Stimulated activated CD4-positive, alpha-beta T cell treated with anti-CD3 and anti-CD28 coated beads, Interleukin-4, amount 100 ng/mL, for 24 hours (primary cell): ENCODE measurements around the gene ZFP64.
"Not testable (repeated sequence)": the region's sequence is repeated elsewhere in the genome, so short reads cannot be mapped to it uniquely, and the experiment has no call there.

ENCODE experiments used
- DNase-seq: peaks from one replicate; pipeline ENCODE4 v3.0.0-alpha.2; 2020

ZFP64 gene

DNA sequence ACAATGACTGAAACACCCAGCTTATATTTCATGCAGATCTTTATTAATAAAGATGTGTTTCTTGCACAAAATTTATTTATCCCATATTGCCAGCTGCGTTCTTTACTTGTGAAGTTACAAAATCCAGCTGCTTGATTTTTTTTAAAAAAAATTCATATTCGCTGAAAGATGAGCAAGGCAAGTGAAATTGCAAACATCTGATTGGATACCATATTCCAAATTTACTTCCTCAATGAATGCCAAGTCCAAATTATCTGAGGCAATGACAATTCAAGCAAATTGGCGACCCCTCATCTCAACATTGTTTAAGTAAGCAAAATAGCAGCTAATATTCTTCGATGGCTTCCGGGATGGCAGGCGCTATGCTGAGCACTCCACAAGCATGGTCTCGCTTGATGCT lies 37.7 kb downstream of the ZFP64 start:
- DNase-seq = no peak

DNA sequence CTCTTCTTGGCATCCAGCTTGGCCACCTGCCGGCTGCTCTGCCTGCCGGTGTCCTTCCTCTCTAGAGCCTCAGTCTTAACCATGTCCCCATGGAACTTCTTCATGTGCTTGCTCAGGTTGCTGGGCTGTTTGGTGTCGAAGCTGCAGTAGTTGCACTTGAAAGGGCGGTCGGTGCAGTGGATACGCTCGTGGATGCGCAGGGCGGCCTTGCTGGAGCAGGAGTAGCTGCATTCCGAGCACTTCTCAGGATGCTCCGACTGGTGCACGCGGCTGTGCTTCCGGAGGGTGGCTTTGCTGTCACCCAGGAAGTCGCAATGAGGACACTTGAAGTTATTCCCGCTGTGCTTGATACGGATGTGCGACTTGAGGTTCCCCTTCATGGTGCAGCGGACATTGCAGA lies 38.7 kb downstream of the ZFP64 start:
- DNase-seq = no peak

DNA sequence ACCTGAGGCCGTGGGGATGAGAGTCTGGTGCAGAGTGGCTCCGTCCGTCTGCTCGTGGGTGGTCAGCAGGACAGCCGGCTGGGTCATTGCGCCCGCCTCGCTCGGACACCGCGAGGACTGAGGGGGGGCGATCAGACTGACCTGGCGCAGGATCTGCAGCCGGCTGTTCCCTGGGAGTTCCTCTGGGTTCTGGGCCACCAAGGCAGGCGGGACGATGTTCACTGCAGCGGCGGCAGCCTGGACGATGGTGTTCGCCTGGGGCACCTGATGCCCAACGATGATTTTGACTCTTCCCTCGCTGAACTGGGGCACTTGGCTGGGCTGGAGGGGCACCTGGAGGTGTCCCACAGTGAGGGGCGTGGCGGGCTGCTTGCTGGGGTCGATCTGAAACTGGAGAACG lies 39.2 kb downstream of the ZFP64 start:
- DNase-seq = no peak

DNA sequence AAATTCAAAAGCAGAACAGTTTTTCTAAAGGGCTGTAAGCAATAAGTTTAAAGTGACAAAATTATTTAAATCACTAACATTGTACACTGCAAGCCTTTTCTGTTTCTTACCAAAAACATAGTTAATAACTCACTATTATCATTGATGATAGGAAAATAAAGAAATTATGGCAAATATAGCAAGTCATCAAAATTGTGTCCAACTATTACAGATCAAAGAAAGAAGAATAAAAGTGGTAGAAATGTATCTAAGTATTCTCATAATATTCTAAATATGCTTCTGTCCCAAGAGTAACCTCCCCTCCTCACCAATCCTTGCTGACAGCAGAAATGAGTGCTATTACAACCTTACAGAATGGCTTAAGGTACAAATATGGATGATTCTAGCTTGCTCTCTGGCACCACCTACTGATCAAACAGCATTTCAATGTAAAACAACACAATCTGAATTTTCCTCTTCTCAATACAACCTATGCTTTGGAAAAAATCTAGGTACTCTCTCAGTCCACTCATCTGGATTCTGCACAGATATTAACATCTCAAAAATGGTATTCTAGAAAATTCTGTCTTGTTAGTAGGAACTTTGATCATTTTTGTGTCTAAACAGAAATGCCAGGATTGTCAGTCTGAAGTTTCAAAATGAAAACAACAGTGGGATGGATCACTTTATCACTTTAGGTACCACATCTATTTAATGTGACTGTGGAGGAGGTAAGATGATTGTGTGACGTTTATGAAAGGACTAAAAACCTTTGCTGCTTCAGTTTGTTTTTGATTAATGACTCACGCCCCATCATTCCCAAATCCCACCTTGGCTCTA lies 40.9 kb downstream of the ZFP64 start:
- peak; percentile 32 for DNase-seq

DNA sequence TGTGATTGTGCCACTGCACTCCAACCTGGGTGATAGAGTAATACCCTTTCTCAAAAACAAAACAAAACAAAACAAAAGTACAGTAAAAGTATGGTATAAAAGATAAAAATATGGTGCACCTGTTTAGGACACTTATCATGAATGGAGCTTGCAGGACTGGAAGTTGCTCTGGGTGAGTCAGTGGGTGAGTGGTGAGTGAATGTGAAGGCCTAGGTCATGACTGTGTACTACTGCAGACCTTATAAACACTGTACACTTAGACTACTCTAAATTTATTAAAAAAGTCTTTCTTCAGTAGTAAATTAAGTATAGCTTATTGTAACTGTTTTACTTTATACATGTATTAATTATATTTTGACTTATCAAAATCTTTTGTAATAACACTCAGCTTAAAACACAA lies 46.0 kb downstream of the ZFP64 start:
- no peak for DNase-seq

DNA sequence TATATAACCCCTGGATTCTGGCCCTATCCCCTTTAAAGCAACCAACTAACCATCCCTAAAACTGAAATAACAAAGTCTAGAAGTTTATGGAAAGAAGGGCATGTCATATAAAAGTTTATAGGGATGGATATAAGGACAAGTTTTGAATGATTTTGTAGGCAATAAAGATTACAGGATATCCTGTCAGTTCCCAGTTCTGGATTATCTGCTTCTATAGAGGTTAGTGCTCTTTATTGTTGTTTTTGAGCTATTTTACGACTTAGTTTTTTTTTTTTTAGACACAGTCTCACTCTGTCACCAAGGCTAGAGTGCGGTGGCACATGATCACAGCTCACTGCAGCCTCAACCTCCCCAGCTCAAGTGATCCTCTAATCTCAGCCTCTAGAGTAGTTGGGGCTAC lies 48.3 kb downstream of the ZFP64 start:
- DNase-seq = no peak

DNA sequence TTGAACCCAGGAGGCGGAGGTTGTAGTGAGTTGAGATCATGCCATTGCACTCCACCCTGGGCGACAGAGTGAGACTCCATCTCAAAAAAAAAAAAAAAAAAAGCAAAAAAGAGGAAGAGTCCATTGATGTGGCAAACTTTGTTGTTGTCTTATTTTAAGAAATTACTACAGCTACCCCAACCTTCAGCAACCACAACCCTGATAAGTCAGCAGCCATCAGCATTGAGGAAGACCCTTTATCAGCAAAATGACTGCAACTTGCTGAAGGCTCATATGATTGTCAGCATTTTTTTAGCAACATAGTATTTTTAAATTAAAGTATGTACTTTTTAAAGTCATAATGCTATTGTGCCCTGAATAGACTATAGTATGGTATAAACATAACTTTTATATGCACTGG lies 48.8 kb downstream of the ZFP64 start:
- DNase-seq = no peak

DNA sequence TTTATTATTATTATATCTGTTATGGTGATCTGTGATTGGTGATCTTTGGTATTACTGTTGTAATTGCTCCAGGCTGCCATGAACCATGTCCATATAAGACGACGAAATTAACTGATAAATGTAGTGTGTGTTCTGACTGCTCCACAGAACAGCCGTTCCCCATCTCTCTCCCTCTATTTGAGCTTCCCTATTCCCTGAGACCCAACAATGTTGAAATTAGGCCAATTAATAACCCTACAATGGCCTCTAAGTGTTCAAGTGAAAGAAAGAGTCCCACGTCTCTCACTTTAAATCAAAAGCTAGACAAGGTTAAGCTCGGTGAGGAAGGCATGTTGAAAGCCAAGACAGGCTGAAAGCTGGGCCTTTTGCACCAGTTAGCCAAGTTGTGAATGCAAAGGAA lies 51.6 kb downstream of the ZFP64 start:
- no peak for DNase-seq

DNA sequence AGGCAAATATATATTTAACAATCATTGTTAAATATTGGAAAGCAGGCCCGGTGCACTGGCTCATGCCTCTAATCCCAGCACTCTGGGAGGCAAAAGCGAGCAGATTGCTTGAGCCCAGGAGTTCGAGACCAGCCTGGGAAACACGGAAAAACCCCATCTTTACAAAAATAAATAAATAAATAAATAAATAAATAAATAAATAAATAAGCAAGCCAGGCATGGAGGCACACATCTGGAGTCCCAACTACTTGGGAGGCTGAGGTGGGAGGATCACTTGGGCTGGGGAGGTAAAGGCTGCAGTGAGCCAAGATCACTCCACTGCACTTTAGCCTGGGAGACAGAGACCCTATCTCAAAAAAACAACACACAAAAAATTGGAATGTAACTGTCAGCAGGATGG lies 53.7 kb downstream of the ZFP64 start:
- DNase-seq = no peak

DNA sequence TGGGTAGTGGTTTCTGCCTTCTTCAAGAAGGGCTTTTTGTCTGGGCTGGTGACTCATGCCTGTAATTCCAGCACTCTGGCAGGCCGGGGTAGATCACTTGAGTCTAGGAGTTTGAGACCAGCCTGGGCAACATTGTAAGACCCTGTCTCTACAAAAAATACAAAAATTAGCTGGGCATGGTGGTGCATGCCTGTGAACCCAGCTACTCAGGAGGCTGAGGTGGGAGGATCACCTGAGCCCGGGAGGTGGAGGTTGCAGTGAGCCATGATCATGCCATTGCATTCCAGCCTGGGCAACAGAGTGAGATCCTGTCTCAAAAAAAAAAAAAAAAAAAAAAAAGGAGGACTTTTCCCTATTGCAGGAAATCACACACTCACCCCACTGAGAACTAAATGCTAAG lies 57.9 kb downstream of the ZFP64 start:
- DNase-seq = not testable (repeated sequence)

DNA sequence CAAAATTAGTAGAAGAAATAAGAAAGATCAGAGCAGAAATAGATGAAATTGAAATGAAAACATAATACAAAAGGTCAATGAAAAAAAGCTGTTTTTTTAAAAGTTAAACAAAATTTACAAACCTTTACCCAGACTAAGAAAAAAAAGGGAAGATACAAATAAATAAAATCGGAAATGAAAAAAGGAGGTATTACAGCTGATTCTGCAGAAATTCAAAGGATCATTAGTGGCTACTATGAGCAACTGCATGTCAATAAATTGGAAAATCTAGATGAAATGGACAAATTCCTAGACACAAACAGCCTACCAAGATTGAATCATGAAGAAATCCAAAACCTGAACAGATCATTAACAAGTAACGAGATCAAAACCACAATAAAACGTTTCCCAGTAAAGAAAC lies 59.2 kb downstream of the ZFP64 start:
- DNase-seq = no peak

DNA sequence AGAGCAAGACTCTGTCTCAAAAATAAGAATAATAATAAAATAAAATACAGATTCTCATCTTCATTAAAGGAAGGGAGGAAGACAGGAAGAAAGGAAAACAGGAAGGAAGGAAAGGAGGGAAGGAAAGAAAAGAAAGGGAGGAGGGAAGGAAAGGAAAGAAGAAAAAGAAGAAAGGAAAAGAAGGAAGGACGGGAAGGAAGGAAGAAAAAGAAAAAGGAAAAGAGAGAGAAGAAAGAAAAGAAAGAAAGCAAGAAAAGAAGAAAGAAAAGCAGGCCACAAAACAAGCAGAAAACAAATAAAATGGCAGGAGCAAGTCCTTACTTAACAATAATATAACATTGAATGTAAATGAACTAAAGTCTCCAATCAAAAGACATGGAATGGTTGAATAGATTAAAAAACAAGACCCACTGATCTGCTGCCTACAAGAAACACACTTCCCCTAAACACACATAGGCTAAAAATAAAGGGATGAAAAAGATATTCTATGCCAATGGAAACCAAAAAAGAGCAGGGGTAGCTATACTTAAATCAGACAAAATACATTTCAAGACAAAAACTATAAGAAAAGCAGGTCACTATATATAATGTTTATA lies 60.4 kb downstream of the ZFP64 start:
- no peak for DNase-seq

DNA sequence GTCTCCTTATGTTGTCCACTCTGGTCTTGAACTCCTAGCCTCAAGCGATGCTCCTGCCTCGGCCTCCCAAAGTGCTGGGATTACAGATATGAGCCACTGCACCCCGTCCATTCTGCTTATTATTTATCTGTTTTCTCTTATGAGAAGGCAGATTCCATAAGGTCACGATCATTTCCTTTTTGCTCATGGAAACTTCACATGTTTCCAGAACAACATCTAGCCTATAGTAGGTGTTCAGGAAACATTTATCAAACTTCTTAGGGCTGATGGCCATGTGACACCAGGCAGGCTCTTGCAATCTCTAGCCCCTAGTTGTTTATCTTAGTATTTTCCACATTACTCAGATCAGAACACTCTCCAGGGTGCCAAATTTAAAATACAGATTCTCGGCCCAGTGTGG lies 61.2 kb downstream of the ZFP64 start:
- DNase-seq = no peak

DNA sequence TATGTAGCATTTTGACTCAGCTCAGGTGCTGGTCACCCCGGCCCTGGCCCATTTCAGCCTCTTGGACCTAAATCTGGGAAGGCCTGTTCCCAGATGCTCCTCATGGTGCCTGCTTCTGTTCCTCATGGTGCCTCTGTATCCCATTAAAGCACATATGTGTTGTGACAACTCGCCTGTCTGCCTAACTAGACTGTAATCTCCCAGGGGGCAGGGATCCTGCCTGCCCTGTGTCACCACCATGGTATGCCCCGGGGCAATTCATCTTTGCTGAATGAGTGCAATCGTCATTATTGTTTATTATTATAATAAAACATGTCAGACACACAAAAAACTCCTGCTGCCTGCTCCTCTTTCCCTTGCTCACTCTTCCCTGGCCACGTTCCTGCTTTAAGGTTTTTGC lies 62.0 kb downstream of the ZFP64 start:
- no peak for DNase-seq

DNA sequence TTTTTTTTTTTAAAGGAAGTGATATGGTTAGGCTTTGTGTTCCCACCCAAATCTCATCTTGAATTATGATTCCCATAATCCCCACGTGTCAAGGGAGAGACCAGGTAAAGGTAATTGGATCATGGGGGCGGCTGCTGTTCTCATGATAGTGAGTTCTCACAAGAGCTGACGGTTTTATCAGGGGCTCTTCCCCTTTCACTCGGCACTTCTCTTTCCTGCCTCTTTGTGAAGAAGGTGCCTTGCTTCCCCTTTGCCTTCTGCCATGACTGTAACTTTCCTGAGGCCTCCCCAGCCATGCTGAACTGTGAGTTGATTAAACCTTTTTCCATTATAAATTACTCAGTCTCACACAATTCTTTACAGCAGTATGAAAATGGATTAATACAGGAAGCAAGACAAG lies 64.3 kb downstream of the ZFP64 start:
- no peak for DNase-seq

DNA sequence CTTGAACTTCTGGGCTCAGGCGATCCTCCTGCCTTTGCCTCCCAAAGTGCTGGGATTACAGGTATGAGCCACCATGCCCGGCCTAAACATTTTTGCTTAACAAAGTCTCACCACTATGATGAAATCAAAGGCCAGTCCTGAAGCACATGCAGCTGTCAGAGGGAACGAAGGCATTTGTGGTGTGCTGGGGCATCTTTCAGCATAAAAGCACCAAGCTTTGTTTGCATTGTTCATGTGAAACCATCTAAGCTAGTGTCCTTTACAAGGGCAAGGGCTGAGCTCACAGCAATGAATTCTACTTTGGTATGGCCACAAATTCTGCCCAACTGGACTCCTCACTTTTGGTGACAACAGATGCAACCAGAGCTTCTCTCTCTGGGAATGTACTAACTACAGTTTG lies 66.8 kb downstream of the ZFP64 start:
- no peak for DNase-seq

DNA sequence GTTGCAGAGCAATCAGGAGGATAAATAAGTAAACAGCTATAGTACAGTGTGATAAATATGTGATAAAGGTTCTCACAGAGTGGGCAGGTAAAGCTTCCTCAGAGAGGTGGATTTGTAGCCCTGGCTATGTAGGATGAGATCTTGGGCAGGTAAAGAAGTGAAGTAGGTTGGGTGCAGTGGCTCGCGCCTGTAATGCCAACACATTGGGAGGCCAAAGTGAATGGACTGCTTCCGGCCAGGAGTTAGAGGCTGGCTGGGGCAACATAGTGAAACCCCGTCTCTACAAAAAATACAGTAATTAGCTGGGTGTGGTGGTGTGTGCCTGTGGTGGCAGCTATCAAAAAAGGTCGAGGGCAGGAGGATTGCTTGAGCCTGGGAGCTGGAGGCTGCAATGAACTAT lies 72.9 kb downstream of the ZFP64 start:
- no peak for DNase-seq

DNA sequence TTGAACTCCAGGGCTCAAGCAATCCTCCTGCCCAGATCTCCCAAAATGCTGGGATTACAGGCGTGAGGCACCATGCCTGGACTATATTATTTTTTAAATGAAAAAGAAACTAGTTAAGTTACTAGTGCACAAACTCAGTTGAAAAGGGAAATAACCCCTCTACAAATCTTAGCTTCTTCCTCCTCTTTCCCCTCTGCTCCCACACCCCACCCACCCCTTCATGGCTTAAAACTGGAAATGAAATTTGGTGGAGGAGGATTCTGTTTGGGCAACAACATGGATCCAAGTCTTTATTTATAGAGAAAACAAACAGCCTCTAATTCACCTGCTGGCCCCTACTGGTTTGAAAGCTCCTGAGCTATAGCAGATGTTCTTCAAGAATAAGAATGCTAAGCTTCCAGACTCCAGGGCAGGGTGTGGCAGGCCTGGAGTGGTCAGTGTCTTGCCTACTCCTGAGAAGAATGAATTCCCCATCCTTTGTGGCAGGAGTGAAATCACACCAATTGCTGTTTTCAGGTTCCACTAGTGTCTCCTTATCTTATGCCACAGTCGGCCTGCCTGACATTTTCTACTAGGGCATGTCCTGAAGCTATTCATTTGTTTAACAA lies 73.5 kb downstream of the ZFP64 start:
- no peak for DNase-seq

DNA sequence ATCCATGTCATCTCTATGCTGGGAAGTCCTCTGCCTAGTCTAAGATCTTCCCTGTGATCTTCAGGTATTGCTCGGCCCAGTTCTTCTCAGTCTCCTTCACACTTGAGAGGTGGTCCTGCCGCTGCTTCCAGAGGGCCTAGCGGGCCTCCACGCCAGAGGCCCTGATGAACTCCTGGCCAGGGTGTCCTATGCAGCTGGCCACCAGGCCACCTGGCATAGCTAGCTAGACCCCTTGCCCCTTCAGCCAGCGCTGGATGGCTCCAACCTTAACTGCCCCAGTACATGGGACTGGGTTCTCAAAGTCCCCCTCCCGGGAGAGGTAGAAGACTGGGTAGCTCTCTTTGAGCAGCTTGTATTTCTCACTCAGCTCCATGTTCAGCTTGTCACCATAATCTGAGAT lies 81.1 kb downstream of the ZFP64 start:
- DNase-seq = no peak

DNA sequence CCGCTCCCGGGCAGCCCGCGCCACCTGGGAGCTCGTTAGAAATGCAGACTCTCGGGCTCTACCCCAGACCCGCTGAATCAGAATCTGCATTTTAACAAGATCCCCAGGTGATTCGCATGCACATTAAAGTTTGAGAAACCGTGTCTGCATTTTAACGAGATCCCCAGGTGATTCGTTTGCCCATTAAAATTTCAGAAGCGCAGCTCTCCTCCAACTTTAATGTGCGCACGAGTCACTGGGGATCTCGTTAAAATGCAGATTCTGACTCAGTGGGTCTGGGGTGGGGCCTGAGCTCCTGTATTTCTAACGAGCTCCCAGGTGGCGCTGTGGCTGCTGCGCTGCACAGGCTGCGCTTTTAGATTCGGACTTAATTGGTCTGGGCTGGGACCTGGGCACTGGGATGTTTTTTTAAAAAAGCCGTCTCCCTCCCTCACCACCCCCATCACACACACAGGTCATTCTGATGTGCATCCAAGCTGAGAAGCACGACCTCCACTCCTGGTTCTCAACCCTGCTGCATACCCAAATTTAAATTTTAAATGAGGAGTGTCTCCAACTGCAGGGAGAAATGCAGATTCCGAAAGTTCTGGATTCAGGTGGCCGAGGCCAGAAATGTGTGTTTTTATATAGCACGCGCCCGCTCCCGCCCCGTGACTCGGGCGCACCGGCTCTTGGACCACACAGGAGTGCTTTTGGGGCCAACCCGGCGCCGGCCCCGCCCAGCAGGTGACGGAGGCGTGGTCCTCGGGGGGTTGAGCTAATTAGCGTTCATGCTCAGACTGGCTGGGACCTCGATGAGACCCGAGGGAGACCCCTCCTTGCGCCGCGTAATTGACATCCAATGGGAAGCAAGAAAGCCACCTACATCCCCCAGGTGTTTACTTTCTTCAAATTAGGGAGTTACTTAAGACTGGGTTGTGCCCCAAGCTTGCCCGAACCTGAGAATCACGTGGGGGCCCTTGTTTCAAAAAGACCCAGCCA lies 85.8 kb downstream of the ZFP64 start:
- peak; percentile 29 for DNase-seq

DNA sequence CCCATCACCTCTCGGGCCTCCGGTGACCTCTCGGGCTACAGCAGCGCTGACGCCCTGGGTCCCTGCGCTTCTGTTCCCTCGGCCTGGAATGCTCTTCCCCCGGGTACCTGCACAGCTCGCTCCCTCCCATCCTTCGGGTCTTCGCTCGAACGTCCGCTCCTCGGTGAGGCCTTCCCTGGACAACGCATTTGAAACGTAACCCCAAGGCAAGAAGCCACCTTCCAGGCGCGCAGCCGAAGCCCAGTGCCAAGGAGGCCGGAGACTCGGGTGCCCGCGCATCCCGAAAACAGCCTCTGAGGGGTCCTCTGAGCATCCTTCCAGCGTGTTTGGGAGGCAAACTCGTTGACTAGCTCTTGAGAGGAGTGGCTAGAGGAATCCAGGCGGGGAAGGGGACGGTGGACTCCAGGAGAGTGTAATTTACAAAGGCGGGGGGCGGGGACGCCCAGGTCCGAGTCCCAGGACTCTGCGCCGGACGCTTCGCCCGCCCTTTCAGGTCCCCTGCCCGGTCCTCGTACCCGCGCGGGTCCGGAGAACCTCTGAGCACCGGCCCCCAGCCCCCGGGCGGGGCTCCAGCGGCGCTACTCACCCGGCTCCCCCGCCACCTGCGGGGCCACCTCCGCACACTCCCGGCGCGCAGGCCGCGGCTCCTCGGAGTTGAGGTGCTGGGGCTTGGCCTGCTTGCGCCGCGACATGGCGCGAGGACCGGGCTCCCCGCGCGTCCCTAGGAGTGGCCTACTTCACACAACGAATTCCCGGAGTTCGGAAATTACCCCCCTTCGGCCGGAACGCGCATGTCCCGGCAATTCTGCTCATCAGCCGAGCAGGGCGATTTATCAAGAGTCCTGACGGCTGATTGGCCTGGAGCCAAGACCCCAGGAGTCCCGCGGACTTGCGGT lies 86.8 kb downstream of the ZFP64 start:
- no peak for DNase-seq

DNA sequence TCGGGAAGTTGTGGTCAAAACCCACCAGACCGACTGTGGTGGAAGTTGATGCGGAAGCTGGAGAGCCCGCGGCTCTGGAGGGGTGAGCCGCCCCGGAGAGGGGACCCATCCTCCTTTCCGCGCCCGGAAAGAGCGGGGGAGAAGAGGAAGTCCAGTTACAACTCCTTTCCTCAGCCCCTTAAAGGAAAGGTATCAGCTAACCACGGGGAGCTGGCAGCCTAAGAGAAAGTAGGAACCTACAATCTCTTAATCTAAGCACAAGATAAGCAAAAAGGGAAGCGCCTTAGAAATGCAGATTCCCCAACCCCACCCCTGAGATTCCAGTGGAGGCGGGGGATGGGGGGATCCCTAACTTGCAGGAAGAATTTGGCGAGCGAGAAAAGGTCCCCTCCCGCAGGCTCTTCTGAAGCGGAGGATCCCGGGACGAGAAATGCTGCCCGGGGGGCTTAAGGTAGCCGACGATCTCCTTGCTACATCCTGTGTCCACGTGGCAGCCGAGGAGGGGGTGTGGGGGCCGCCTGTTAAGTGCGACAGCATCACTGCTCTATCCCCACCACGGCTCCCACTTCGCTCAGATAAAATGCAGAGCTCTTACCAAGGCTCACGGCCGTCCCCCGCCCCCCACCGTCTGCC lies 87.5 kb downstream of the ZFP64 start:
- no peak for DNase-seq
